ENCODE data around the gene RPL4.

Gene RPL4

DNA sequence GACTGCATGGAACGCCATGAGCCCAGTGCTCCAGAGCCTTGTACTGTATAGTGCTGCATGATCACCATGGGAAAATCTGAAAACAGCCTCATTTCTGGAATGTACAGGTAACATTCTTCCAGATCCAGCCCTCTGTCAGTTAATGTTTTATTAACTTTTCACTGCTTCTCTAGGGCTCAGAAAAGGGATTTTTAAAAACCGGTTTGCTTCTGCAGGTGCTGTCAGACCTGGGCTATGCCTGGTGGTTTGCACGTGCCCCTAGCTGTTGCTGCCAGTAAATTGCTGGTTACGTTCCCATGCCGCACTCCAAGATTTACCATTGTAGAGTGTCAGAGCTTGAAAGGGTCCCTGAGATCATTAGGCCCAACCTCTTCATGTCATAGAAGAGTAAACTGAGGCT, 16.1 kb downstream of the RPL4 start:
- Histone ChIP-seq H3K4me3 (no peak overlapping the region), H3K27ac (peak overlapping the region in 1 of 2 donors; percentile 62)
- no peak for DNase-seq (ENCODE audit: low spot score)
- TF ChIP-seq, protein P1, sequence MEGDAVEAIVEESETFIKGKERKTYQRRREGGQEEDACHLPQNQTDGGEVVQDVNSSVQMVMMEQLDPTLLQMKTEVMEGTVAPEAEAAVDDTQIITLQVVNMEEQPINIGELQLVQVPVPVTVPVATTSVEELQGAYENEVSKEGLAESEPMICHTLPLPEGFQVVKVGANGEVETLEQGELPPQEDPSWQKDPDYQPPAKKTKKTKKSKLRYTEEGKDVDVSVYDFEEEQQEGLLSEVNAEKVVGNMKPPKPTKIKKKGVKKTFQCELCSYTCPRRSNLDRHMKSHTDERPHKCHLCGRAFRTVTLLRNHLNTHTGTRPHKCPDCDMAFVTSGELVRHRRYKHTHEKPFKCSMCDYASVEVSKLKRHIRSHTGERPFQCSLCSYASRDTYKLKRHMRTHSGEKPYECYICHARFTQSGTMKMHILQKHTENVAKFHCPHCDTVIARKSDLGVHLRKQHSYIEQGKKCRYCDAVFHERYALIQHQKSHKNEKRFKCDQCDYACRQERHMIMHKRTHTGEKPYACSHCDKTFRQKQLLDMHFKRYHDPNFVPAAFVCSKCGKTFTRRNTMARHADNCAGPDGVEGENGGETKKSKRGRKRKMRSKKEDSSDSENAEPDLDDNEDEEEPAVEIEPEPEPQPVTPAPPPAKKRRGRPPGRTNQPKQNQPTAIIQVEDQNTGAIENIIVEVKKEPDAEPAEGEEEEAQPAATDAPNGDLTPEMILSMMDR (IDR thresholded peaks at IDR 0.05) = no peak

DNA sequence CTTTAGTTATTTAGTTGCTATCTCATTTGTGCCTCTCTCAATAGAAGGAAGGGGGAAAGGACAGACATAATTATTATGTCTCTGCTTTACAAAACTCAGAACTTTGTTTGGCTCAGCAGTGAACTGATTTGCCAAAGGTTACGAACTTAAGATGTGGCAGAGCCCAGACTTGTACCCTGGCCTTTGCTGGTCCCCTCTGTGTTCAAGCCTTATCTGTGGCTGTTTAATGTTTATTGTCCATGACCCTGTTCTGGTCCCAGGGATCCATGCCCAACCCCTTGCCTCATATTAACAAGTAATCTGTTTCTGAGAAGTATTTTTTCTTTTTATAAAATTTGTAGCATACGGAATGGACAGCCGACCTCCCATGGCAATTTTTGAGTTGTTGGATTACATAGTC, 17.8 kb downstream of the RPL4 start:
- TF ChIP-seq, protein P1 (IDR thresholded peaks at IDR 0.05) = no peak
- H3K4me3 ChIP-seq = no peak overlapping the region
- H3K27ac ChIP-seq = no peak overlapping the region
- DNase-seq (ENCODE audit: low spot score) = no peak

DNA sequence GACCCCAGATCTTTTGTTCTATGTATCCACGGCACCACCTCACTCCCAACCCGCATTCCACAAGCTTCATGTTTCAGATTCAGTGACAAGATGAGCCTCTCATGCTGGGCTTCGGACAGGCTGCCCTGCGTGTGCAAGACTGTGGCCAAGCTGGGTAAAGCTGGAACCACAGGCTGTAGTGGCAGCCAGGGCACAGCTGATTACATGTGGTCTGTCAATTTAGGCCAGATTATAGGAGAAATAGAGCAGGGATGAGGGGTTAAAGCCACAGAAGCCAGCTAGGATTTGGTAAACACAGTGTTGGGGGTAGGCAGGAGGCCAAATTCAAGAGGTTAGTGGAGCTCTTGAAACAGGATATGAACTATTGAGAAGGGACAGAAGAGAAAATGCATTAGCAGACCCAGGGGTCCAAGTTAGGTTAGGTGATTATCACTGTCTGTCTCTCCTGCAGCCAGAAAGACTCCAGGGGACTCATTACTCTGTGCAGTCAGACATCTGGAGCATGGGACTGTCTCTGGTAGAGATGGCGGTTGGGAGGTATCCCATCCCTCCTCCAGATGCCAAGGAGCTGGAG, 20.0 kb downstream of the RPL4 start:
- Histone ChIP-seq H3K27ac (no peak overlapping the region), H3K4me3 (no peak overlapping the region)
- TF ChIP-seq, protein P1 (IDR thresholded peaks at IDR 0.05) = no peak
- DNase-seq (ENCODE audit: low spot score) = no peak

DNA sequence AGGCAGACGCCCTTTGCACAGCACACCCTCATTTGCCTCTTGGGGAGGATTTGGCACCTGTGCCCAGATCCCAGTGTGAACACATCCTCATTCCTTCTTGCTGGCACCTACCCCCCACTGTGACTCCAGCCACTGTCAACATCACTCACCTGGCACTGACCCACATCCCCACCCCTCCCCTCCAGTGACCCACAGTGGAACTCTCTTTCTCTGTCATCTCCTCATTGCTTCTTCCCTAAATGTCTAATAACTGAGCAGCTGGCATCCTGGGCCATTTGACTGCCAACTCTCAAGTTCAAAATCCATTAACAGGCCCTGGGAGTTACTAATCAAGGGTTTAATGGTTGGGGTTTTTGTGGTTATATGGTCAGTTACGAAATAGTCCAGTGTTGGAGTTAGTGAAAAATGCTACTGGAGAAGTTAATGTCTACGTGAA, 21.5 kb downstream of the RPL4 start:
- TF ChIP-seq, protein P1 (IDR thresholded peaks at IDR 0.05) = no peak
- no peak overlapping the region for H3K27ac ChIP-seq
- no peak overlapping the region for H3K4me3 ChIP-seq
- no peak for DNase-seq (ENCODE audit: low spot score)

DNA sequence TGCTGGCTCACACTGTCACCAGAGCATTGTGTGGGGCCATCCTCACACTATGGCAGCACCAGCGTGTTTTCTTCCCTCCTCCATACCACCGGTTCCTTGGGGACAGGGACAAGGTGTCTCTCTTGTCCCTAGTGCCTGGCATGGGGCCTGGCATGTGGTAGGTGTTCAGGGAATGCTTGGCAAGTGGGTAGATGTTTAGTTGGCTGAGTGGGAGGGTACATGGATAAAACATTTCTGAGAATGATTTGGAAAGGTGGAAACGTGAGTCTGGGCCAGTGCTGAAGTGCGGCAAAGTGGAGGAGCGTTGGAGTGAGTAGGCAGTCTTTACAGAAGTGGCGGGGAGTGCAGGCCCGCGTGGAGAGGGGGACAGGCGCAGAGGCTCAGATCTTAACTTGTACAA, 22.1 kb downstream of the RPL4 start:
- Histone ChIP-seq H3K27ac (no peak overlapping the region), H3K4me3 (no peak overlapping the region)
- DNase-seq (ENCODE audit: low spot score) = no peak
- TF ChIP-seq, protein P1 (IDR thresholded peaks at IDR 0.05) = no peak

DNA sequence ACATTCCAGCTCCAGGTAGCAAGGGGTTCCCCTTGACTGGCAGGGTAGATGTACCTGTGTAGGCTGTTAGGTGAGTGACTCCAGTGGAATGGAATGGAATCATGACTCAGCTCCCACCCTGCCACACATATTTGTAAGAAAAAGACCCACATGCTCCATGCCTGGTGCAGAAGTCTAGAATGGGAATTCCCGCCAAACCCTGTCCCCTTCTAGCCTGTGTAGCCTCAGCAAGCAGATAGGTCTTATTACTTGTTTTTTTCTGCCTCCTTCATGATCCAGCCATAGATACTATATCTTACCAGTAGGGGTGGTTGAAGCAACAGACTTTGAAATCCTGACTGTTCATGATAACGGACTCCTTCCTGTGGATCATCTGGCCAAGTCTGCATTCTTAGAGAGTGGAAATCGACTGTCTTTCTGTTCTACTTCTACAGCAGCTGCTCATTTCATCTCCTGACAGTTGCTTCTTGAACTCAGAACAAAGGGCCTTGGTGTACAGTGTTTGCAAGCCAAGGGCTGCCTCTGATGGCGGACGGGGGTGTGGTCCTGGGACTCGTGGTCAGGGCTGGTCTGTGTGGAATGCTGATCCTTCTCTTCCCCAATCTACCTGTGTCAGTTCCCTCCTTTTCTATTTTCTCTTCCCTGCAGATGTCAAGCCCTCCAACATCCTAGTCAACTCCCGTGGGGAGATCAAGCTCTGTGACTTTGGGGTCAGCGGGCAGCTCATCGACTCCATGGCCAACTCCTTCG, 23.4 kb downstream of the RPL4 start:
- Histone ChIP-seq H3K4me3 (no peak overlapping the region), H3K27ac (no peak overlapping the region)
- TF ChIP-seq, protein P1 (IDR thresholded peaks at IDR 0.05) = no peak
- DNase-seq (ENCODE audit: low spot score) = no peak

DNA sequence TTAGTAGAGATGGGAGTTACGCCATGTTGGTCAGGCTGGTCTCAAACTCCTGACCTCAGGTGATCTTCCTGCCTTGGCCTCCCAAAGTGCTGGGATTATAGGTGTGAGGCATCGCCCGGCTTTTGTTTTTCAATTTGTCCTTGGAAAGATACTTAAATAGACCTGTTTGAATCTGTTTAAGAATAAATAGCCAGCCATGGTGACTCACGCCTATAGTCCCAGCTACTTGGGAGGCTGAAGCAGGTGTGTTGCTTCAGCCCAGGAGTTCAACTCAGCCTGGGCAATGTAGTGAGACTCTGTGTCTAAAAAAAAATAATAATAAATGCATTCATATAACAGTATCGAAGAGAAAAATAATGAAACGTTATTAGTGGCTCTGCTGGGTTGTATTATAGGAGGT, 24.4 kb downstream of the RPL4 start:
- TF ChIP-seq, protein P1 (IDR thresholded peaks at IDR 0.05) = no peak
- no peak for DNase-seq (ENCODE audit: low spot score)
- H3K27ac ChIP-seq = no peak overlapping the region
- no peak overlapping the region for H3K4me3 ChIP-seq
